ENCODE data around the gene DROSHA.

DROSHA gene

DNA sequence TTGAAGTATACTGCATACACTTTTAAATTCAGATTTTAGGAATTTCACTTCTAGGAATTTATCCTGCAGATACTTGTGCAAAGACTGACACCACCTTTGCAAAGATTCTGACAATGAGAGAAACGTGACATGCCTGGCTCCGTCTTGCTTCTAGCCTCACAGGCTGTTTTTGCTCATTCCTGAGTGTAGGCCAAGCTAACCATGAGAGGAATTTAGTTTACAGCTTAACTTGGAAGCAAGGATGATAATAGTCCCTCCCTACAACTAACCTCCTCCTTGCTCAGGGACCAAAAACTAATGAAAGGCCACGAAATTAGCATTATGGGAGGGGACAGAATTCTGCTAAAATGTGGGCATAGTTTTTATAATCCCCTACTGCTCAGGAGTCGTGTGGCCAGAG, 31.3 kb upstream of the DROSHA start:
- TF ChIP-seq, protein P1, sequence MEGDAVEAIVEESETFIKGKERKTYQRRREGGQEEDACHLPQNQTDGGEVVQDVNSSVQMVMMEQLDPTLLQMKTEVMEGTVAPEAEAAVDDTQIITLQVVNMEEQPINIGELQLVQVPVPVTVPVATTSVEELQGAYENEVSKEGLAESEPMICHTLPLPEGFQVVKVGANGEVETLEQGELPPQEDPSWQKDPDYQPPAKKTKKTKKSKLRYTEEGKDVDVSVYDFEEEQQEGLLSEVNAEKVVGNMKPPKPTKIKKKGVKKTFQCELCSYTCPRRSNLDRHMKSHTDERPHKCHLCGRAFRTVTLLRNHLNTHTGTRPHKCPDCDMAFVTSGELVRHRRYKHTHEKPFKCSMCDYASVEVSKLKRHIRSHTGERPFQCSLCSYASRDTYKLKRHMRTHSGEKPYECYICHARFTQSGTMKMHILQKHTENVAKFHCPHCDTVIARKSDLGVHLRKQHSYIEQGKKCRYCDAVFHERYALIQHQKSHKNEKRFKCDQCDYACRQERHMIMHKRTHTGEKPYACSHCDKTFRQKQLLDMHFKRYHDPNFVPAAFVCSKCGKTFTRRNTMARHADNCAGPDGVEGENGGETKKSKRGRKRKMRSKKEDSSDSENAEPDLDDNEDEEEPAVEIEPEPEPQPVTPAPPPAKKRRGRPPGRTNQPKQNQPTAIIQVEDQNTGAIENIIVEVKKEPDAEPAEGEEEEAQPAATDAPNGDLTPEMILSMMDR (conservative IDR thresholded peaks at IDR 0.05): no peak
- no peak overlapping the region for H3K27ac ChIP-seq

DNA sequence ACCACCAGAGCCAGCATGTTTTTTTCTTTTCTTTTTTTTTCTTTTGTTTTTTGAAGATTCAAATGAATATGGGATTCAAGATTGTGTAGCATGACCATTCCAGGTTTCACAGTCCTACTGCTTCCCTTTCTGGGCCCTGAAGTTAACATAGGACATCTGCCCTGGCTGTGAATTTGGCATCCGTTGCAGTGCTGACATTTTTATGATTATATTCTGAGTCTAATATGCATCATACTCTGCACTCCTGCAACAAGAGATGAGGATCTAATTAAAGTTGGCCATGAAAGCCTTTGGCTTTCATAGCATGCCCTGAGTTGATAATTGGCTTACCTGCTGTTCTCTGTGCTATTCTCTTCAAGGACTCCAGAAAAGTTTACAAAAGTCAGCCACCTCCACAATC, 30.1 kb upstream of the DROSHA start:
- TF ChIP-seq, protein P1 (conservative IDR thresholded peaks at IDR 0.05): no peak
- no peak overlapping the region for H3K27ac ChIP-seq

DNA sequence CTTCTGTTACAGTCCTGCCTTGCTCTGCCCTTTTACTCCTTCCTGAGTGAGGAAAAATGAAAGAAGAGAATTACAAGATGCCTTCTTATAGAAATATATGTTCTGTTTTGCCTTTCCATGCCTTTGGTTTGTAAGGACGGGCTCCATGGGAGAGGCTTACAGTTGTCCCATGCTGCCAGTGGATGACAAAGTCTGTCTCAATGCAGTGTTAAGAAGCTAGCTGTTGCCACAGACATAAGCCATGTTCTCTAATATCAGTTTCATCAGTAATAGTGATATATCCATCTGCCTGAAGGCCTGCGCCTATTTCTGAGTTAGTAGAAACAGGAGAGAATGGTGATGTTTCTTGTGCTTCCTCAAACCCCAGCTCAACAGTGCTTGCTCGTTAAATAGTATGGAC, 28.0 kb upstream of the DROSHA start:
- no peak overlapping the region for H3K27ac ChIP-seq
- TF ChIP-seq, protein P1 (conservative IDR thresholded peaks at IDR 0.05): no peak

DNA sequence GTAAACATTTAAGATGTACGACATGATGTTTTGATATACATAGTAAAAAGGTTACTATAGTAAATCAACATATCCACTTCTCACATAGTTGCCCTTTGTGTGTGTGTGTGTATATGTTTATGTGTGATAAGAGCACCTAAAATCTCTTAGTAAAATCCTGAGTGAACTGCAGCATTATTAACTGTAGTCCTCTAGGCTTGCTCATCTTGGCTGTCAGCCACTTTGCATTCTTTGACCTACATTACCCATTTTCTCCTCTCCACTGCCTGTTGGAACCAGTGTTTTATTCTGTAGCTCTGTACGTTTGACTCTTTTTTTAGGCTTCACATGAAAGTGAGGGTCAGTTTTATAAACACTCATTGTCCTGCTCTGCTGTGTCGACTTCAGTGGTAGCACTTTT, 24.6 kb upstream of the DROSHA start:
- TF ChIP-seq, protein P1 (conservative IDR thresholded peaks at IDR 0.05): no peak

DNA sequence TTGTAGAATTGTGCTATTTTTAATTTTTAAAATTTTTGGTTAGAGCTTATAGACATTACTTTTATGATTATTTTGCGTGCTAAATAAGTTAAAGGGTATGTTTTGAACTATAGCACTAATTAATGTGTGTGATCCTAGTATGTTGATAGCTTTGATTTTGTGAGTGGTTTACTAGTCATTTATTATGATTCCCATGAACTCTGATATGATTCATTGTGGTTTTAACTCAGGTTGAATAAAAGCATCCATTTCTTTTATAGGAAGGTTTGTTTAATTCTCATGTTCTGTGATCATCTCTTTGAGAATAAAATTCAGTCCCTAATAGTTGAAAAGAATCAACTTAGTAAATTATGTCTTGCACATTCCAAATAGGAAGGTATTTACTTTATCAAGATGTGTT, 22.7 kb upstream of the DROSHA start:
- TF ChIP-seq, protein P1 (conservative IDR thresholded peaks at IDR 0.05): no peak
- no peak overlapping the region for H3K27ac ChIP-seq

More for the DNA sequence above, 24.6 kb upstream of the DROSHA start:
- no peak overlapping the region for H3K27ac ChIP-seq

DNA sequence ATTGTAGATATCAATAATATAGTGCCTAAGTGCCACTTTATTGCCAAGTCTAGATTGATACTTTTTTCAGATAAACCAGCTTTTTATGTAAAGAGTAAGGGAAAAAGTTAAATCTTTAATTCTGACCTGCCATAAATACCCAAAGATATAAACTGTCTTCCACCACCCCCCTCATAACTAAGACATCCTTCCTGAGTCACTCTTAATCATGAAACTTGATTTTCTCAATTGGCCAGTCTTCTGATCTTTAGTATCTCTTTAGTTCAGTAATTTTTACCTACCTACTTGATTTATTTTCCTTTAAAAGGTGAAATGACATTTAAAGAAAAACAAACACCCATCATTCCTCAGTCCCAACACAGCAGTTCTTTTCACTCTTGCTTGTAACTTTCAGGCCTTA, 22.0 kb upstream of the DROSHA start:
- H3K27ac ChIP-seq: no peak overlapping the region
- TF ChIP-seq, protein P1 (conservative IDR thresholded peaks at IDR 0.05): no peak

DNA sequence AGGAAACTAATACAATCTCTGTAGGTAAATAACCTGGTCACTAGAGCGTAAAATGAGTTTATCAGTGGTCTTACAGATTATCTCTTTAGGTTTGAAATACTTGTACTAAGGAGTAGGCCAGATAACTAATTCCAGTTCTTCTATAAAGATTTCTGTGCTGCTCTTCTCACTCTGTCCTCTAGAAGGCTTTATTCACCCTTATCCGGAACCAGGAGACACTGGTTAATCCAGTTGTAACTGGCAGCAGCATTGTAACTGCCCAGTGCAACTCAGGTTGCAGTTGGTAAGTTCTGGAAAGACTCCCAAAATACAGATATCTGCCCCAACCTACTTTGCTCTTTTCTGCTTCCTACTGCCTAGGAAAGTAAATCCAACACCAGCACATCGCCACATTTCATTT, 20.0 kb upstream of the DROSHA start:
- peak overlapping the region; percentile 74 for H3K27ac ChIP-seq
- TF ChIP-seq, protein P1 (conservative IDR thresholded peaks at IDR 0.05): peak; percentile 55

DNA sequence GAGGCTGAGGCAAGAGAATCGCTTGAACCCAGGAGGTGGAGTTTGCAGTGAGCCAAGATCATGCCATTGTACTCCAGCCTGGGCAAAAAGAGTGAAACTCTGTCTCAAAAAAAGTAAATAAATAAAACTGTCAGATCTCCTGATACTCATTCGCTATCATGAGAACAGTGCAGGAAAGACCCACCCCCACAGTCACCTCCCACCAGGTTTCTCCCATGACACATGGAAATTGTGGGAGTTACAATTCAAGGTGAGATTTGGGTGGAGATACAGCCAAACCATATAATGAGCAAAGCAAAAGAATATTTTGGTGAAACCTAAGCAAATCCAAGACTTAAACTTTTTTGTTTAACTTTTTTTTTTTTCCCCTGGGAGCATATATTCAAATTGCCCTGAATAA, 17.2 kb upstream of the DROSHA start:
- peak overlapping the region; percentile 74 for H3K27ac ChIP-seq
